Keratinocyte (primary cell): Measurements from ENCODE around the gene HOMER2. TPM values are rescaled to one million over a fixed set of nuclear protein-coding genes. Genes with fewer than 3 reads are reported as not detected.

Experiments
- DNase-seq: peaks from one replicate; pipeline ENCODE4 v3.0.0-alpha.2; 2011; ENCODE audit warnings: low read depth, missing footprints, low spot score
- FAIRE-seq: peaks from 2 replicates; lab custom pipeline; 2011; peaks lifted over from hg19 to GRCh38; lab: Jason Lieb, UNC
- H2AFZ ChIP-seq: 2 replicates; pipeline ENCODE4 v1.6.0; 2012; ENCODE audit warnings: low read length, control low read depth, inconsistent platforms; ENCODE audit not compliant: control insufficient read depth
- H3K27ac ChIP-seq: 2 replicates; pipeline ENCODE4 v1.5.1; 2011; ENCODE audit warnings: low read length; ENCODE audit not compliant: control insufficient read depth, insufficient read depth
- H3K27me3 ChIP-seq: 3 replicates; pipeline ENCODE4 v1.6.0; 2011; ENCODE audit warnings: low read length; ENCODE audit not compliant: control insufficient read depth, insufficient read depth; ENCODE audit errors: extremely low read depth
- H3K36me3 ChIP-seq, 2 experiments: 2 replicates in 1 of 2; 3 replicates in 1 of 2; pipeline ENCODE4 v1.5.1; 2011; ENCODE audit warnings: low read length in 2 of 2, mild to moderate bottlenecking in 1 of 2; ENCODE audit not compliant: control insufficient read depth in 2 of 2, insufficient read depth in 2 of 2; ENCODE audit errors: extremely low read depth in 1 of 2
- H3K4me1 ChIP-seq: 3 replicates; pipeline ENCODE4 v1.5.1; 2011; ENCODE audit warnings: low read length; ENCODE audit not compliant: control insufficient read depth, insufficient read depth; ENCODE audit errors: extremely low read depth
- H3K4me2 ChIP-seq: 3 replicates; pipeline ENCODE4 v1.6.0; 2011; ENCODE audit warnings: low read depth, low read length; ENCODE audit not compliant: control insufficient read depth, insufficient read depth; ENCODE audit errors: extremely low read depth
- H3K4me3 ChIP-seq, 3 experiments: fragments of 200-600 bp in 1 of 3; sonication (generic) in 1 of 3; 2 replicates in 2 of 3; 3 replicates in 1 of 3; pipeline ENCODE4 v1.5.1; 2011 to 2016; ENCODE audit warnings: low read length in 3 of 3, mild to moderate bottlenecking in 3 of 3, control low read depth in 2 of 3, inconsistent platforms in 1 of 3, low read depth in 1 of 3, mixed read lengths in 1 of 3, mixed run types in 1 of 3, moderate library complexity in 1 of 3; ENCODE audit not compliant: control insufficient read depth in 2 of 3, insufficient read depth in 2 of 3; ENCODE audit errors: extremely low read depth in 1 of 3
- H3K79me2 ChIP-seq: 2 replicates; pipeline ENCODE4 v1.6.0; 2012; ENCODE audit warnings: low read length; ENCODE audit not compliant: control insufficient read depth, insufficient read depth
- H3K9ac ChIP-seq: 3 replicates; pipeline ENCODE4 v1.6.0; 2011; ENCODE audit warnings: low read length; ENCODE audit not compliant: control insufficient read depth, insufficient read depth; ENCODE audit errors: extremely low read depth
- H3K9me1 ChIP-seq: 3 replicates; pipeline ENCODE4 v1.6.0; 2011; ENCODE audit warnings: low read length; ENCODE audit not compliant: control insufficient read depth, insufficient read depth; ENCODE audit errors: extremely low read depth
- H3K9me3 ChIP-seq: 2 replicates; pipeline ENCODE4 v1.5.1; 2012; ENCODE audit warnings: low read depth, low read length; ENCODE audit not compliant: control insufficient read depth
- H4K20me1 ChIP-seq: 3 replicates; pipeline ENCODE4 v1.6.0; 2011; ENCODE audit warnings: low read length; ENCODE audit not compliant: control insufficient read depth, insufficient read depth; ENCODE audit errors: extremely low read depth
- CTCF ChIP-seq, 3 experiments: IDR thresholded peaks in 1 of 3; conservative IDR thresholded peaks in 1 of 3; optimal IDR thresholded peaks in 1 of 3; 2 replicates in 2 of 3; 3 replicates in 1 of 3; pipeline versions ENCODE3 to v1.5.1; 2011; ENCODE audit warnings: low read length in 3 of 3, mild to moderate bottlenecking in 3 of 3, moderate library complexity in 2 of 3, control low read depth in 1 of 3, inconsistent platforms in 1 of 3; ENCODE audit not compliant: insufficient read depth in 2 of 3; ENCODE audit errors: extremely low read depth in 1 of 3
- EZH2 ChIP-seq: IDR thresholded peaks from one replicate; pipeline ENCODE4 v1.6.1; 2012; ENCODE audit warnings: inconsistent platforms, mild to moderate bottlenecking, low read length, moderate library complexity
- dilution Hi-C: fragments of 300-500 bp; cut with MboI; formaldehyde crosslinking; loops from one replicate; pipeline ENCODE4 v1.7.0; 2020; ENCODE audit warnings: low sequenced_read_pairs; ENCODE audit not compliant: extremely low pct_ligation_motif_present
- polyA plus RNA-seq, 5 experiments: library from polyadenylated mRNA; depleted of rRNA in 3 of 5; stranded (reverse) in 3 of 5; stranded (forward) in 1 of 5; unstranded in 1 of 5; fragments of >200 nt; gene quantifications; 1 replicate in 1 of 5; 2 replicates in 3 of 5; 3 replicates in 1 of 5; pipeline versions ENCODE4 v1.2.1 to v1.2.3, GENCODE V29; 2011 to 2012; ENCODE audit warnings: missing spikeins in 2 of 5, low read depth in 1 of 5, low replicate concordance in 1 of 5

The HOMER2 gene
- polyA plus RNA-seq, 1 donor (not counting 4 experiments of a cell fraction or from before 2014, with no cell fraction given) = 12.4 TPM

DNA sequence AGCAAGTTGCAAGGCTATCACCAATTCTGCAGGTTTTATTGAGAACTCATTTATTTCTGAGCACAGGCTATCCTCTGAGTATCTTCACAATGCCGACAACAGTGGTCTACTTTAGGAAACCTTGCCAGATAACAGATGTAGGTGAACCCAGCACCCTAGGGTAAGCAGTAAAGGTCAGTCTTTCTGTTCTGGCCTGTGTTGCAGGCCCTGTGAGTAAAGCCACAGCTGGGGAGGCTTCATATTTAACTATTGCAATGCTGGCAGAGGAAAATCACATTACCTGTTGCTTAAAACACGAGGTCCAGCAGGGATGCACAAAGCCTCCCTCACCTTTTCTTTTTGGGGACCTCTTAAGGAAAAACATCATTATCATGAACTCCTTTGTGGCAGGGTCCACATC, 87.6 kb downstream of the HOMER2 start:
- Histone ChIP-seq H3K4me2 (no peak overlapping the region), H3K4me3 (no peak overlapping the region), H3K36me3 (no peaks in the 10 kb centered on the region), H3K9me3 (no peaks in the 10 kb centered on the region), H3K9ac (no peak overlapping the region), H3K79me2 (no peaks in the 10 kb centered on the region), H4K20me1 (no peaks in the 10 kb centered on the region), H3K4me1 (no peaks in the 10 kb centered on the region), H3K9me1 (no peaks in the 10 kb centered on the region), H3K27me3 (no peaks in the 10 kb centered on the region), H3K27ac (no peak overlapping the region), H2AFZ (no peak overlapping the region)
- FAIRE-seq (no peak), DNase-seq (no peak)
- TF ChIP-seq CTCF (optimal IDR thresholded peaks at IDR 0.05 in 1 of 3, IDR thresholded peaks at IDR 0.05 in 1 of 3, conservative IDR thresholded peaks at IDR 0.05 in 1 of 3; ENCODE audit: extremely low read depth in 1 of 3, insufficient read depth in 2 of 3, low read length in 3 of 3) (no peak), EZH2 (no peak)
- dilution Hi-C loops = no loop called here

DNA sequence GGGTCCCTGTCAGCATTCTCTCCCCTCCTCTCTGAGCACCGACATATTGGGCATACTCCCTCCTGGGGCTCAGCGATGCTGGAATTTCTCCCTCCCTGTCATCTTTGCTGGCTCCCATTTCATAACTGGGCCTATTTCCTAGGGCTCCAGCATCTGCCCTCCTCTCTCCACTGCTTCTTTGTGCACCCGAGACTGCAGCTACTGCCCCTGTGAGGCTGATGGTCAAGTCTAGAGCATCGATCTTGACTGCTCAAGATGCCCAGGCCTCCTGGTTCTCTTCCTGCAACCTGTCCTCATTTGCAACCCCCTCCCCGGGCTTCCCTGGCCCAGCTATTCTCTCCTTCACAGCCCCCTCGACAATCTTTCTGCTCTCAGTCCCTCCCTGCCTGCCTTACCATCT, 89.6 kb downstream of the HOMER2 start:
- no peak overlapping the region for H3K27ac ChIP-seq
- H3K9me1 ChIP-seq = no peaks in the 10 kb centered on the region
- DNase-seq (no peak), FAIRE-seq (no peak)
- no peak overlapping the region for H3K4me3 ChIP-seq
- H3K4me2 ChIP-seq = no peak overlapping the region
- H2AFZ ChIP-seq = no peak overlapping the region
- H3K36me3 ChIP-seq = no peaks in the 10 kb centered on the region
- no peaks in the 10 kb centered on the region for H3K9me3 ChIP-seq
- no peaks in the 10 kb centered on the region for H3K27me3 ChIP-seq
- dilution Hi-C loops = no loop called here
- H3K4me1 ChIP-seq = no peaks in the 10 kb centered on the region
- no peaks in the 10 kb centered on the region for H3K79me2 ChIP-seq
- no peak for TF ChIP-seq CTCF (optimal IDR thresholded peaks at IDR 0.05 in 1 of 3, IDR thresholded peaks at IDR 0.05 in 1 of 3, conservative IDR thresholded peaks at IDR 0.05 in 1 of 3; ENCODE audit: extremely low read depth in 1 of 3, insufficient read depth in 2 of 3, low read length in 3 of 3)
- TF ChIP-seq EZH2 = no peak
- H4K20me1 ChIP-seq = no peaks in the 10 kb centered on the region
- H3K9ac ChIP-seq = no peak overlapping the region
